ENCODE measurements around the gene ARID4A.
A peak's percentile ranks its signal among the peaks of the same experiment; 100 is the strongest.
"Not testable (repeated sequence)": the region's sequence is repeated elsewhere in the genome, so short reads cannot be mapped to it uniquely, and the experiment has no call there.

The ARID4A gene

GRCh38 chr14:58292187-58292586 lies 6.2 kb upstream of the ARID4A start:
- DNase-seq = no peak

- no peak for DNase-seq
These were observed 4.2 kb upstream of the ARID4A start for GRCh38 chr14:58294201-58294600.

GRCh38 chr14:58296726-58297125 lies 1.6 kb upstream of the ARID4A start:
- peak; percentile 11 for DNase-seq

- DNase-seq = peak; percentile 73
These were observed 968 bp upstream of the ARID4A start for GRCh38 chr14:58297412-58297761.

- peak; percentile 100 for DNase-seq
These were observed 436 bp upstream of the ARID4A start for GRCh38 chr14:58297762-58298476.

- DNase-seq = peak; percentile 54
These were observed 1.3 kb downstream of the ARID4A start for GRCh38 chr14:58299401-58300330.

- no peak for DNase-seq
These were observed 3.1 kb downstream of the ARID4A start for GRCh38 chr14:58301416-58301815.

GRCh38 chr14:58305730-58306129 lies 7.4 kb downstream of the ARID4A start:
- no peak for DNase-seq

GRCh38 chr14:58307597-58308316 lies 9.4 kb downstream of the ARID4A start:
- DNase-seq = no peak

GRCh38 chr14:58309086-58309485 lies 10.7 kb downstream of the ARID4A start:
- no peak for DNase-seq

- DNase-seq = no peak
These were observed 15.3 kb downstream of the ARID4A start for GRCh38 chr14:58313699-58314098.

- peak; percentile 77 for DNase-seq
These were observed 17.3 kb downstream of the ARID4A start for GRCh38 chr14:58315606-58316005.

- DNase-seq = no peak
These were observed 28.7 kb downstream of the ARID4A start for GRCh38 chr14:58327019-58327418.

GRCh38 chr14:58331111-58331510 lies 32.8 kb downstream of the ARID4A start:
- DNase-seq = peak; percentile 100

- DNase-seq = peak; percentile 47
These were observed 34.2 kb downstream of the ARID4A start for GRCh38 chr14:58332561-58332960.

GRCh38 chr14:58339666-58340065 lies 41.3 kb downstream of the ARID4A start:
- not testable (repeated sequence) for DNase-seq

- DNase-seq = no peak
These were observed 42.9 kb downstream of the ARID4A start for GRCh38 chr14:58341152-58341748.

GRCh38 chr14:58343535-58343934 lies 45.2 kb downstream of the ARID4A start:
- DNase-seq = not testable (repeated sequence)

- no peak for DNase-seq
These were observed 55.4 kb downstream of the ARID4A start for GRCh38 chr14:58353516-58354299.

GRCh38 chr14:58354808-58355207 lies 56.5 kb downstream of the ARID4A start:
- DNase-seq = no peak

- DNase-seq = no peak
These were observed 57.9 kb downstream of the ARID4A start for GRCh38 chr14:58356268-58356667.

- DNase-seq = not testable (repeated sequence)
These were observed 63.9 kb downstream of the ARID4A start for GRCh38 chr14:58362272-58362671.

All from NCI-H69 (cell line).